Cardiac fibroblast (primary cell): ENCODE results near the gene FAM20C.

Experiments
- DNase-seq, 2 donors: peaks; one replicate each; pipeline versions ENCODE4 v3.0.0 to v3.0.0-alpha.2; 2010; ENCODE audit warnings: low read depth in 2 of 2
- H3K4me3 ChIP-seq, 2 donors: replicated peaks in 1 of 2; 1 replicate in 1 of 2; 2 replicates in 1 of 2; pipeline ENCODE4 v1.5.1; 2011; ENCODE audit warnings: low read depth in 2 of 2, low read length in 2 of 2, mild to moderate bottlenecking in 2 of 2, moderate library complexity in 1 of 2
- CTCF ChIP-seq: IDR thresholded peaks from one replicate; pipeline ENCODE4 v1.5.1; 2011; ENCODE audit warnings: low read depth, mild to moderate bottlenecking, low read length, inconsistent platforms

FAM20C gene

DNA sequence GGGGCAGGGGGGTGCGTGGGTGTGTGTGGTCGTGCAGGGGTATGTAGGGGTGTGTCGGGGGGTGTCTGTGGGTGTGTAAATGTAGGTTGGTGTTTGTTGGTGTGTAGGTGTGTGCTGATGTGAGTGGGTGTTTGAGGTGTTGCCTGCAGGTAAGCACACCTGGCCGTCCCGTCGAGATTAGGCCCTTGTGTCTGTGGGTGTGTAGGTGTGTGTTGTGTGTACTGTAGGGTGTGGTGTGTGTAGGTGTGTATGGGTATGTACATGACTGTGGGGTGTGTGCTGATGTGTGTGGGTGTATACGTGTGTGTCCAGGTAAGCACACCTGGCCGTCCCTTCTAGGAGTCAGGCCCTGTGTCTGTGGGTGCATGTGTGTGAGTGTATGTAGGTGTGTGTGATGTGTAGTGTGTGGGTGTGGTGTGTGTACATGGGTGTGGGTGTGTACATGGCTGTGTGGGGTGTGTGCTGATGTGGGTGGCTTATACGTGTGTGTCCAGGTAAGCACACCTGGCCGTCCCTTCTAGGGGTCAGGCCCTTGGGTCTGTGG lies 15.8 kb downstream of the FAM20C start:
- DNase-seq: no peak
- no peak overlapping the region for H3K4me3 ChIP-seq
- TF ChIP-seq CTCF: no peak

- H3K4me3 ChIP-seq: no peak overlapping the region
- no peak for DNase-seq
- no peak for TF ChIP-seq CTCF
Observed at GRCh38 chr7:208816-209215, 16.4 kb downstream of the FAM20C start.

GRCh38 chr7:209416-209815 lies 17.0 kb downstream of the FAM20C start:
- TF ChIP-seq CTCF: no peak
- DNase-seq: no peak
- no peak overlapping the region for H3K4me3 ChIP-seq

- no peak for DNase-seq
- no peak for TF ChIP-seq CTCF
- H3K4me3 ChIP-seq: no peak overlapping the region
Observed at GRCh38 chr7:209906-210305, 17.5 kb downstream of the FAM20C start.

DNA sequence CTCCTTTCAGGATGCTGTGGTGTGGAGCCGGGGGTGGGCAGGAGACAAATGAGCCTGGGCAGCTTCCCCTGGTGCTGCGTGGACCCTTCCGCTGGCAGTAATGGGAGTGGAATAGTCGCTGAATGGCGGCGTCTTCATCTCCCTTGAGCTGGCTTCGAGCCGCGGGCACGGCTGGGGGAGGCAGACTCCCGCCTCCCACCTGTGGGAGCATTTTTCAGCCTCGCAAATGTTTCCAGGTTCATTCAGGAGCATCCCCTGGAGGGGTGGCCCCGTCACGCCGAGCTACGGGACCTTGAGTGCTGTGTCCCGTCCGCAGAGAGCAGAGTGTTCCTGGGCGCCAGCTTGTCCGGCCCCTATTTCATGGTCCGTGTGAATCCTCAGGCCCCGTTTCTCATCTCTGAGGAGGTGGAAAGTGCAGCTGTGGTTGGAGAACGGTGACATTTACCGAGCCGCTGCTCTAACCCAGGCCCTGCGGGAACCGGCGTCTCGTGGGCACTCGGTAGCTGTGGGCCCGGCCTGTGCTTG lies 18.1 kb downstream of the FAM20C start:
- no peak for DNase-seq
- H3K4me3 ChIP-seq: no peak overlapping the region
- no peak for TF ChIP-seq CTCF

DNA sequence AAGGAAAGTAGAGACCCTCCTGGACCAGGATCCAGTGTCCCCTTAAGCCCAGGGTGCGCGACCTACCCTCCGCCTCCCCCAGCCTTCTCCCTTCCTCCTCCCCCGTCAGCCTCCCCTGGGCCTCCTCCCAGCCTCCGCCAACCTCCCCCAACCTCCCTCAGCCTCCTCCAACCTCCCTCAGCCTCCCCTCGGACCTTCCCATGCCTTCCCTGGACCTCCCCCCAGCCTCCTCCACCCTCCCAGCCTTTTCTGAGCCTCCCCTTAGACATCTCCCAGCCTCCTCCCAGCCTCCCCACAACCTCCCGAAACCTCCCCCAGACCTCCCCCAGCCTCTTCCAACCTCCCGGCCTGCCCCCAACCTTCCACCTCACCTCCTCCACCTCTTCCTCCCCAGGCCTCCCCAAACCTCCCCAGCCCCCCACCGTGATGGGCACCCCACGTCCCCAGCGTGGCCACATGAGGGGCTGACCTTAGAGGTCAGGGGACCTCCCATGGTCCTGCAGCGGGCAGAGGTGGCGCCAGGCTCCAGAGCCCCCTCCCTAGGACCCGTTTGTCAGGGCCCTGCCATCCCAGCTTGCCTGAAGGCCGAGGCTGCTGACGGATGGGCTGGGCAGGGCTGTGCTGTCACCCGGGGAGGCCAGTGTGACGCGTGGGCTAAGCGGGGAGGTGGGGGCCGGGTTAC lies 18.8 kb downstream of the FAM20C start:
- no peak for DNase-seq
- no peak overlapping the region for H3K4me3 ChIP-seq
- TF ChIP-seq CTCF: no peak

DNA sequence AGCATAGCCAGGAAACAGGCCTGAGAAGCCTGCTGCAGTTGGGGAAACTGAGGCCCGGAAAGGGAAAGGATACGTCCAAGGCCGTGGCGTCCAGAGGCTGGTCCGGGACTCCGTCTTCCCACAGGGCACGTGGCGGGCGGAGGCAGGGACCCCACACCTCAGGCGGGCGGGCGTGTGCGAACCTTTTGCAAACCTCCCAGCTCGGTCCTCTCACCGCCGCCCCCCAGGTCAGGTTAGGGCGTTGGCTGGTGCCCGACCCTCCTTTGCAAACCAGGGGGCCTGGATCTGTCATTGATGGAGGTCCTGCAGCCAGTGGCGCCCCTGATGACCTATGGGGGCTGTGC lies 19.3 kb downstream of the FAM20C start:
- no peak for DNase-seq
- H3K4me3 ChIP-seq: no peak overlapping the region
- TF ChIP-seq CTCF: no peak
